ENCODE measurements around the gene FAM174B. TPM values are rescaled to one million over a fixed set of nuclear protein-coding genes. Genes with fewer than 3 reads are reported as not detected.

The FAM174B gene
- total RNA-seq, 1 donor from 2014 or later: 6.5 TPM

GRCh38 chr15:92667287-92667904, 11.8 kb upstream of the FAM174B start:
- intact Hi-C loops (cut with DNase I): loop anchor here (5.0 kb wide), 1 partner anchor 45 kb away; no protein-coding TSS in a partner anchor
- no peak for DNase-seq (ENCODE audit: low spot score)

GRCh38 chr15:92666780-92667179, 11.2 kb upstream of the FAM174B start:
- no peak for DNase-seq (ENCODE audit: low spot score)
- intact Hi-C loops (cut with DNase I): loop anchor here (5.0 kb wide), 1 partner anchor 46 kb away; no protein-coding TSS in a partner anchor

DNA sequence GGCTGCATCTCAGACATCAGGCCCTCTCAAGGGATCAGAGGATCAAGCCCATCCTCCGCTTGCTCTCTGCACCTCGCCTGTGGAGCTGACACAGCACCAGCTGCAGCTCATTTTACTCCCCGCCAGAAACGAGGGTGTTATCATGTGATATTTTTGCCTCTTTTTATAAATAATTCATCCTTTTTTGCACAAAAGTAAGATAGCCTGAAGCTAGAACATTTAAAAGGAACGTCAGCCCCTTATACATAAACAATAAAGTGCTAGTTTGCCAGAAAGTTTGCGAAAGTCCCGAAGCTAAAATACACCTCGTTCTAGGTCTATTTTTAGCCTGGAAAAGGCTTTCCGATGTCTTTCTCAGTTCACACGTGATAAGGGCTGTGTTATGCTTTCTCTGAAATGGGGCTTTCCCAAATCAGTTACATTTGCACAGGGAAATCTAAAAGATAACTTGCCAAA, 9.6 kb upstream of the FAM174B start:
- no peak for DNase-seq (ENCODE audit: low spot score)
- intact Hi-C loops (cut with DNase I): loop anchor here (5.0 kb wide), 1 partner anchor 47 kb away; no protein-coding TSS in a partner anchor

DNA sequence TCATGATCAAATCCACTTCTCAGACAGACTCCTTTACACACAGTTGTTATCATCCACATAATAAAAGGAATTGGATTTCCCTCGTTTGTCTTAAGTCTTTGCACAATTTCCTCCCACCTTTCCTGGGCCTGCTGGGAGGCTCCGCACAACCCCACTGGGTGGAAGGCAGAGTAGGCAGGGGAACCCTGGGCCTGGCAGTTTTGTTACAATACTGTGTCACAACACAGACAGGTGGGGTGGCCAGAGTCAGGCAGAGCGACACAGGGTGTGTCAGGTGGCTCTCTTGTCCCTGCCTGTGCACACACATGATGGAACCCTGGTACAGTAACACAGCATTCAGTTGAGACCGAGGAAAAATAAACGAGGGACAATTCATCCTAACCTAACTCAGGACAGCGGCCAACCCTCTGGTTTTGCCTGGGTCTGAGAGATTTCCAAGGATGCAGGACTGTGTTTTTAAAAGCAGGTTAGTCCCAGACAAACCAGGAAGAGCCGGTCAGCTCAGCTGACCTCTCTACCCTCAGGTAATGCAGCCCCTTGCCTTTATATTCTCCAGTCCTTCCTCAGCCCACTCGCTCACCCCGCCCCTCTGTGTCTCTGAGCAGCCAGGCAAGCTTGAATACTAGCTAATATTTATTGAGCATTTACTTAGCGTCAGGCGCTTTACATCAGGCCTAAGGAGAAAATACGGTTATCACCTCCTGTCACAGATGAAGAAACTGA, 8.8 kb upstream of the FAM174B start:
- intact Hi-C loops (cut with DNase I): loop anchor here (5.0 kb wide), 1 partner anchor 47 kb away; no protein-coding TSS in a partner anchor
- DNase-seq (ENCODE audit: low spot score): no peak

DNA sequence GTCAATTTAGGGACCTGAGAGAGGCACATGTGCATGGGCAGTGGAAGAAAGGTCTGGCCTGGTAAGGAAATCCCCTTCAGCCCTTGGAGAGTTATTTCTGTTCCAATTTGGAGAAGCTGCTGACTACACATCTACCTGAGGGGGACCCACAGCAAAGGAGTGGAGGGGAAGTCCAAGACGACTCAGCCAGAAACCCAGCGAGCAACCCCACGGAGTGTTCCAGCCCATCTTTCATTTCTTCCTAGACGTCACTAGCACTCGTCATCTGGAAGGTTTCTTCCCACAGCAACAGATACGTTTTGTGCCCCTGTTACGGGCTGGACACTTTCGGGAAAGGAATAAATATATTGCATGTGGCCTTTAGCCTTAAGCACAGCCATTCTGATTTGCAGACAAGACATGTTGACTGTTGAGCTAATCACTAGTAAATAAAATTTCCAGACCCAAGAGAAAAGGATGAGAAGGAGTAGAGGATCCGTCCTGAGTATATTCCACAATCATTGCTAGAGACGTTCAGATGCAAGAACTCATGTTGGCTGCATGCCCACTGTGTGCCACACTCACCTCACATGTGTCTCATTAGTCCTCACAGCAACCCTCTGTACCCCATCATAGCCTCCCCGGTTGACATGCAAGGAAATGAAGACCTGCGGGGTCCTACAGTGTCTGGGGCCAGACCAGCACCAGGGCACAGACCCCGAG, 7.8 kb upstream of the FAM174B start:
- DNase-seq (ENCODE audit: low spot score): no peak
- intact Hi-C loops (cut with DNase I): loop anchor here (5.0 kb wide), 1 partner anchor 46 kb away; no protein-coding TSS in a partner anchor

DNA sequence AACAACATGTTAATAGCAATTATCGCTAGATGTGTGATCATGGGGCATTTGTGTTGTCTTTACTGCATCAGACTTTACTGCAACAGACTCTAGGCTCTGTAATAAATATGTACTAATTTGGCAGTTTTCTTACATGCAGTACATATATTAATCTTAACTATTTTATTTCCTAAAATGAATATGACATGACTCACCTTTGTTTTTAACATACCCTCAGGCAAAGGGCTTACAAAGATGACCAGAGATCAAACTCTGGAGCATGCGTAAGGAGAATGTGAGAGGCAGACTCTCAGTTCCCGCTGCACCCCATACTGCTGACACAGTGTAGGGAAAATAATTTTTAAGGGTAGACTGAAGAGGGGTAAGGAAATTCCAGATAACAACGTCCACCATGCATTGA, 7.2 kb upstream of the FAM174B start:
- no peak for DNase-seq (ENCODE audit: low spot score)
- intact Hi-C loops (cut with DNase I): loop anchor here (5.0 kb wide), 1 partner anchor 45 kb away; no protein-coding TSS in a partner anchor

- no peak for DNase-seq (ENCODE audit: low spot score)
- intact Hi-C loops (cut with DNase I): loop anchor here (5.0 kb wide), 1 partner anchor 45 kb away; no protein-coding TSS in a partner anchor
Observed at GRCh38 chr15:92661956-92662355, 6.4 kb upstream of the FAM174B start.

DNA sequence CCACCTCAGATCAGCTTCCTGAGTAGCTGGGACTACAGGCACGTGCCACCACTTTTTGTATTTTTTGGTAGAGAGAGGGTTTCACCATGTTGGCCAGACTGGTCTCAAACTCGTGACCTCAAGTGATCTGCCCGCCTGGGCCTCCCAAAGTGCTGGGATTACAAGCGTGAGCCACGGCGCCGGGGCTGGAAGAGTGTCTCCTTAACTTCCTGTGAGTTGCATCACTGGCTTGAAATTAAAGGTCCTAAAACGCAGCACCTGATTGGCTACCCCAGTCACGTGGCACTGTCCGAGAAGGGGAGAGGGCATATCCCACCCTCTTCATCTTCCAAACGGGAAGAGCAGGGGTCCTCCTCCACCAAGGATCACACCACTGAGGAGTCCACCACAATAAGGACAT, 5.5 kb upstream of the FAM174B start:
- DNase-seq (ENCODE audit: low spot score): no peak
- intact Hi-C loops (cut with DNase I): loop anchor here (5.0 kb wide), 1 partner anchor 44 kb away; no protein-coding TSS in a partner anchor

GRCh38 chr15:92657486-92657885, 1.9 kb upstream of the FAM174B start:
- DNase-seq (ENCODE audit: low spot score): no peak
- intact Hi-C loops (cut with DNase I): no loop called here

- no peak for DNase-seq (ENCODE audit: low spot score)
- intact Hi-C loops (cut with DNase I): no loop called here
Observed at GRCh38 chr15:92656089-92656488, 514 bp upstream of the FAM174B start.

- intact Hi-C loops (cut with DNase I): no loop called here
- DNase-seq (ENCODE audit: low spot score): no peak
Observed at GRCh38 chr15:92654662-92655061, 913 bp downstream of the FAM174B start.

GRCh38 chr15:92653836-92654539, 1.6 kb downstream of the FAM174B start:
- DNase-seq (ENCODE audit: low spot score): no peak
- intact Hi-C loops (cut with DNase I): no loop called here

GRCh38 chr15:92653366-92653765, 2.2 kb downstream of the FAM174B start:
- intact Hi-C loops (cut with DNase I): no loop called here
- no peak for DNase-seq (ENCODE audit: low spot score)

DNA sequence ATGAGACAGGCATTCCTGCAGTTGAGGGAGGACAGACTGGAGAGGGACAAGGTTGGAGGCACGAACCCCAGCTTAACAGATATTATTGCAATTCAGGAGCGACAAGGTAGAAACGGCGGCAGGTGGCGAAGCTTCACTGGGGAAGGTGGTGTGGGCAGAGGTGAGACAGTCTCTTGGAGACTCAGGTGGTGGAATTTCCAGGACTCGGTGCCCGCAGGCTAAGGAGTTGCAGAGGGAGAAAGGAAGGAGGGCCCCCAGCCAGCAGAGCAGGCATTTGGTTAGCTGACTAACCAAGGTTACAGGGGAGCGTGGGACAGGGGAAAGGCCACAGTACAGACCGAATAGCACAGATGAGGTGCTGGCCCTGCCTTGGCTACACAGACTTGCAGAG, 3.0 kb downstream of the FAM174B start:
- DNase-seq (ENCODE audit: low spot score): no peak
- intact Hi-C loops (cut with DNase I): no loop called here

- intact Hi-C loops (cut with DNase I): no loop called here
- DNase-seq (ENCODE audit: low spot score): no peak
Observed at GRCh38 chr15:92651877-92652575, 3.5 kb downstream of the FAM174B start.

GRCh38 chr15:92650966-92651365, 4.6 kb downstream of the FAM174B start:
- no peak for DNase-seq (ENCODE audit: low spot score)
- intact Hi-C loops (cut with DNase I): no loop called here

DNA sequence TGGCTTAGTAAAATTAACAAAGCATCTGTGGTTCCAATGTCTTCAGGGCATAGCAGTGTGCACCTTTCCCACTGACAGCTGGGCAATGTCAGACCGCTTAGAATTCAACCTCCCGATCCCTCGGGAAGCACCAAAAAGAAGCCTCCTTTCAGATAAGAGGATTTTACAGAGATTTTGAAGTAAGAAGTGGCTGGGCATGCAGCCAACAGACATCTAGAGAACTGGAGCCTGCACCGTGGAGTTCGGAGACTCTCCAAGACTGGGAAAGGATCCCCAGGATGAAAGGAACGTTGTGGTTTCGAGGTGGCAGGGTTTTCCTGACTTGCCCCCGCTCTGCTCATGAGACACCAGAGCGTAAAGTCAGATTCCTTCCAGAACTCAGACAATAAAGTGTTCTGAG, 5.3 kb downstream of the FAM174B start:
- DNase-seq (ENCODE audit: low spot score): no peak
- intact Hi-C loops (cut with DNase I): no loop called here

DNA sequence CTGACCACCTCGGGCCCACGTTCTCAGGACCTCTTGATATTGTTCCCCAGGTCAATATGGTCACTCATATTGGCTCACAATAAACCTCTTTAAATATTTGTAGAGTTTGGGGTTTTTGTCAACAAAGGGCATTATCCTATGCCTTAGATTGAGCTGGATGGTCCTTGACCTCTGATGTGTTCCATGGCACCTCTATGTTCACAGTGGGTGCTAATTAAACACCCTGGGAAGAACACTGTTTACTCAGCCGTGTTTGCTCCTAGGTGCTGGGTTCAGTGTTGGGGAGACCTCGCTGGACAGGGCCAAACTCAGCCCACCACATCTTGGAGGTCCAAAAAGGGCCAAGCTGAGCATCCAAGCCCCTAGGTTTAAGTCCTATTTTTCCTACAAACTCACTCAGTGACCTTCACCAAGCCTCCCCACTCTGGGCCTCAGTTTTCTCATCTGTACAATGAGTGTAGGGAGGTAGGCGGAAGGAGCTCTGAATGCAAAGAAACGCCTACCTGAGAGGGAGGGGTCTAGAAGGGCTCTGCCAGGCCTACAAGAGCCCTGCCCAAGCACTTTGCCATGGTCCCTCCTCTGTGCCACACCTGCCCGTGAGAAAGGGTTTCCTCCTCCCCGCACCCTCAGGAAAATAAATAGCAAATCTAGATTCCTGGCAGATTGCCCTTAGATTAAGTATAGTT, 7.2 kb downstream of the FAM174B start:
- intact Hi-C loops (cut with DNase I): no loop called here
- DNase-seq (ENCODE audit: low spot score): no peak
